H1 (cell line): ENCODE results near the gene MALT1. TPM values are rescaled to one million over a fixed set of nuclear protein-coding genes. Genes with fewer than 3 reads are reported as not detected.

ENCODE experiments used
- HDAC2 ChIP-seq, 2 experiments: fragments of 300-600 bp in 1 of 2; sonication (generic) in 1 of 2; IDR thresholded peaks; 2 replicates each; pipeline ENCODE4 v1.6.1; 2011 to 2012; ENCODE audit warnings: low read depth in 2 of 2, low read length in 2 of 2, mild to moderate bottlenecking in 2 of 2, moderate library complexity in 2 of 2, borderline replicate concordance in 1 of 2, inconsistent platforms in 1 of 2
- HDAC6 ChIP-seq: IDR thresholded peaks from one replicate; pipeline ENCODE4 v1.7.1; 2012; ENCODE audit warnings: low read depth, mild to moderate bottlenecking, inconsistent platforms, low read length, moderate library complexity
- JUND ChIP-seq: IDR thresholded peaks from 2 replicates; pipeline ENCODE4 v1.6.1; 2011; ENCODE audit warnings: mild to moderate bottlenecking, improper control_type of control experiment, low read length
- POLR2A ChIP-seq, 2 experiments: IDR thresholded peaks; 1 replicate in 1 of 2; 2 replicates in 1 of 2; pipeline ENCODE4 v1.6.1; 2011; ENCODE audit warnings: low read depth in 2 of 2, low read length in 2 of 2, mild to moderate bottlenecking in 2 of 2; ENCODE audit errors: control extremely low read depth in 1 of 2
- TAF1 ChIP-seq: IDR thresholded peaks from 2 replicates; pipeline ENCODE4 v1.6.1; 2011; ENCODE audit warnings: mild to moderate bottlenecking, low read depth, low read length
- polyA plus RNA-seq, 7 experiments: library from polyadenylated mRNA; depleted of rRNA in 3 of 7; stranded (reverse) in 5 of 7; unstranded in 2 of 7; fragments of >200 nt in 5 of 7; fragments of 200-250 nt in 2 of 7; gene quantifications; 1 replicate in 5 of 7; 2 replicates in 1 of 7; 4 replicates in 1 of 7; pipeline versions ENCODE4 v1.2.1 to v1.2.3, GENCODE V29; 2011 to 2013; ENCODE audit warnings: missing spikeins in 2 of 7, mixed read lengths in 2 of 7
- total RNA-seq: library from RNA; stranded (reverse); fragmentation: NEBNext Ultra II Directional; extraction: Animal tissue kit (Norgen Biotek cat#: 25700); gene quantifications from 2 replicates; pipeline ENCODE4 v1.2.1, GENCODE V29; 2021
- TF ChIP-seq, protein P1 (sequence below): IDR thresholded peaks from 2 replicates; pipeline ENCODE4 v1.6.1; 2012; ENCODE audit warnings: inconsistent platforms

Gene MALT1
- total and polyA plus RNA-seq, 2 of the 8 experiments (the other 6 are each of a cell fraction or from before 2014, with no cell fraction given): 10.7 to 25.9 TPM

DNA sequence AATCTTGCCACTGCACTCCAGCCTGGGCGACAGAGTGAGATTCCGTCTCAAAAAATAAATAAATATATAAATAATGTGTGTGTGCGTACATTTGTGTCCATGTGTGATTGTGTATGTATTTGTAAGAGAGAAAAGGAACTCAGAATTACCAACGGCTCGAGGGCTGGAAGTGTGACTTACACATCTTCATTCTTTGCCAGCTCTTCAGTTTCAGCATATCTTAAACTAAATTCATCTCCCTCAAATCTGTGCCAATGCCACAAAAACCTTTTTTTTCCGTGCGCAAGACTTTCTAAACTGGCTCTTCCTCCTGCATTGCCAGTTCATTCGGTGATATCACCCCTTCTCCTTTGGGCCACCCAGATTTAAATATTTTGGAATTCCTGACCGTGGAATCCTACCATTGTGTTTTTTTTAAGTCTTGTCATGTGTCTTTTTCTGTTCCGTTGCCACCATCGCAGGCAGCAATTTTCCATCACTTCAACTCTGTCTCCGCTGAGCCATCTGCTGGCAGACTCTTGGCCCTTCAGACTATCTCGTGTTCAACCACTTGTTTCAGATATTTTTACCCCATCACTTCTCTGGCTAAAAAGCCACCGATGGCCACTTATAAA, 116.4 kb downstream of the MALT1 start (continued):
- no peak for TF ChIP-seq HDAC6
- TF ChIP-seq HDAC2 (IDR thresholded peaks at IDR 0.05; ENCODE audit: borderline replicate concordance in 1 of 2, low read depth in 2 of 2, low read length in 2 of 2): no peak
- TF ChIP-seq TAF1: no peak
- no peak for TF ChIP-seq JUND
- TF ChIP-seq, protein P1, sequence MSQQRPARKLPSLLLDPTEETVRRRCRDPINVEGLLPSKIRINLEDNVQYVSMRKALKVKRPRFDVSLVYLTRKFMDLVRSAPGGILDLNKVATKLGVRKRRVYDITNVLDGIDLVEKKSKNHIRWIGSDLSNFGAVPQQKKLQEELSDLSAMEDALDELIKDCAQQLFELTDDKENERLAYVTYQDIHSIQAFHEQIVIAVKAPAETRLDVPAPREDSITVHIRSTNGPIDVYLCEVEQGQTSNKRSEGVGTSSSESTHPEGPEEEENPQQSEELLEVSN: no peak
- no peak for TF ChIP-seq POLR2A (IDR thresholded peaks at IDR 0.05; ENCODE audit: control extremely low read depth in 1 of 2, low read depth in 2 of 2, low read length in 2 of 2)
